ENCODE data around the gene FREY1. TPM values are rescaled to one million over a fixed set of nuclear protein-coding genes. Genes with fewer than 3 reads are reported as not detected.

The FREY1 gene
- total and polyA plus RNA-seq, 9 of the 15 experiments (the other 6 are each of a cell fraction or from before 2014, with no cell fraction given): 0.25 to 1.5 (median 1.1) TPM; not detected in 5

DNA sequence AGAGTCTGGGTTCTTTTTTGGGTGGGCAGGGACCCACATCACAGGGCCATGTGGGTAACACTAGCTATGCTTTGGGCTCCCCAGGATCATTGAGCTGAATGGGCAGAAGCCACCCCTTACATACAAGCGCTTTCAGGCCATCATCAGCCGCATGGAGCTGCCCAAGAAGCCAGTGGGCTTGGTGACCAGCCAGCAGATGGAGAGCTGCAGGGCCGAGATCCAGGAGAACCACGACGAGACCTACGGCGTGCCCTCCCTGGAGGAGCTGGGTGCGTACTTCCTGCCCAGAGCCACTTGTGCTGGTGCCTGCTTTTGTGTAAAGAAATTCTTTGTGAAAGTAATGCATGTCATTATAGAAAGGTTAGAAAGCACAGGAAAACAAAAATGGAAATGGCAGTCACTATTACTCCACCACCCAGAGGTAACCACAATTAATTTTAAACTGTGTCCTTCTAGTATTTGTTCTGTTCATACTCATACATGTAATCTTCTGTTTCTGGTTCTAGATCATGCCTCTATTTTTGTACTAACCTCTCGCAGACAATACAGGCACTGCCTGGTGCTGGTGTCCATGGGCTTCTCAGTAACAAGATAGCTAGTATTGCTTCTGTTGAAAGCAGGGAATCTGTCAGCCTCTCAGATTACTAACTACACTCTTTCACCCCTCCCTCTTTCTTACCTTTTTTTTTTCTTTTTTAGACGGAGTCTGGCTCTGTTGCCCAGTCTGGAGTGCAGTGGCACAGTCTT is 46.1 kb downstream of the FREY1 start:
- H3K79me2 ChIP-seq (ENCODE audit: control insufficient read depth, insufficient read depth, low read length): no peaks in the 10 kb centered on the region
- no peaks in the 10 kb centered on the region for H3K27me3 ChIP-seq (ENCODE audit: control insufficient read depth in 2 of 2, insufficient read depth in 2 of 2, low read length in 2 of 2)
- no peaks in the 10 kb centered on the region for H4K20me1 ChIP-seq (replicated peaks; ENCODE audit: control insufficient read depth, insufficient read depth, low read length)
- peaks cover 0 to 4% of the 10 kb centered on the region in 2 experiments; a peak in 1 of 5 replicates for H3K4me1 ChIP-seq (replicated peaks in 1 of 2; ENCODE audit: control insufficient read depth in 2 of 2, insufficient read depth in 2 of 2, low read length in 2 of 2)
- H2AFZ ChIP-seq (ENCODE audit: low read depth, low read length): no peak overlapping the region
- ATAC-seq (no peak), FAIRE-seq (no peak), DNase-seq (ENCODE audit: extremely low read depth in 1 of 4, low spot score in 3 of 4) (no peak)
- no peak overlapping the region for H3K4me2 ChIP-seq (ENCODE audit: insufficient read depth, low read length)
- CTCF ChIA-PET (ENCODE audit: low intra/inter-chr PET ratio): no interaction called here
- WGBS (ENCODE audit: insufficient coverage, low coverage, missing lambda C conversion rate): 91% methylated on average over 10 of the region's 10 CpGs
- H3K36me3 ChIP-seq (ENCODE audit: control insufficient read depth, insufficient read depth, low read length): peaks cover 81% of the 10 kb centered on the region
- TF ChIP-seq NCOA2 (IDR thresholded peaks at IDR 0.05; ENCODE audit: partially characterized antibody in 2 of 2) (no peak), GATA2 (CRISPR knock-in tag; IDR thresholded peaks at IDR 0.05) (no peak), TEAD4 (IDR thresholded peaks at IDR 0.05; ENCODE audit: low read length) (no peak), TEAD4 (CRISPR knock-in tag; IDR thresholded peaks at IDR 0.05; ENCODE audit: borderline replicate concordance) (no peak), ZNF444 (CRISPR knock-in tag; IDR thresholded peaks at IDR 0.05) (no peak)
- H3K9ac ChIP-seq (ENCODE audit: insufficient read depth in 1 of 2, low read depth in 2 of 2, low read length in 2 of 2): 0 out of 4 replicates have a peak overlapping the region, but pooled peaks of 1 of the 2 experiments have one; percentile 70
- POLR2A ChIA-PET: interaction anchor here (0.6 to 4.5 kb wide), 5 partner anchors 10 to 630 kb away, joined by 3 to 21 read pairs (median 5); partner anchors contain the start of gene CRY2
- intact Hi-C loops (cut with micrococcal nuclease) (no loop called here), in situ Hi-C loops (cut with MboI) (no loop called here)
- no peak overlapping the region for H3K27ac ChIP-seq (ENCODE audit: extremely low read depth, low read depth, low read length)
- no peaks in the 10 kb centered on the region for H3K9me3 ChIP-seq (replicated peaks; ENCODE audit: control insufficient read depth, insufficient read depth, low read depth, low read length)
- no peak overlapping the region for H3K4me3 ChIP-seq
- no peaks in the 10 kb centered on the region for H3K9me1 ChIP-seq (ENCODE audit: control insufficient read depth, insufficient read depth, low read length)
- no TSS peak for BruUV-seq (replicated peaks)

DNA sequence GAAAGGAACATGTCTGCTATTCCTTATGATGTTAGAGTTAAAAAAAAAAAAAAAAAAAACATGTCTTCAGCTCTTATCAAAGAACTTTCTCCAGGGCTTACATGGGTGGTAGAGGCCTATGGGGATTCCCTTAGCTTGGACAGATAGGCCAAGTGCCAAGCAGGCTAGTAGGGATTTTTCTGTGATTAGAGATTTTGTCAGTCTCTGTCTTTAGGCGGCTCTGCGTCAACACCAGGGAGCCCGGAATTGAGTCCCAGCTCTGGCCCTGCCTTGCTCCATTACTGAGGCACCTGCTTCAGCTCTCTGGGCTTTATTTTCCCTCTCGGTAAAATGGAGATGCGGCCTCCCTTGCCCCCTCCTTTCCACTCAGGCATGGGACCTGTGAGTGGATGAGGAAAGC is 46.7 kb downstream of the FREY1 start:
- H3K9me3 ChIP-seq (replicated peaks; ENCODE audit: control insufficient read depth, insufficient read depth, low read depth, low read length): no peaks in the 10 kb centered on the region
- no peaks in the 10 kb centered on the region for H4K20me1 ChIP-seq (replicated peaks; ENCODE audit: control insufficient read depth, insufficient read depth, low read length)
- no peak overlapping the region for H3K9ac ChIP-seq (ENCODE audit: insufficient read depth in 1 of 2, low read depth in 2 of 2, low read length in 2 of 2)
- H3K27me3 ChIP-seq (ENCODE audit: control insufficient read depth in 2 of 2, insufficient read depth in 2 of 2, low read length in 2 of 2): no peaks in the 10 kb centered on the region
- no peak for FAIRE-seq
- H3K36me3 ChIP-seq (ENCODE audit: control insufficient read depth, insufficient read depth, low read length): peaks cover 83% of the 10 kb centered on the region
- no TSS peak for BruUV-seq (replicated peaks)
- intact Hi-C loops (cut with micrococcal nuclease) (no loop called here), in situ Hi-C loops (cut with MboI) (no loop called here)
- ATAC-seq: no peak
- H3K79me2 ChIP-seq (ENCODE audit: control insufficient read depth, insufficient read depth, low read length): no peaks in the 10 kb centered on the region
- H3K4me3 ChIP-seq: no peak overlapping the region
- DNase-seq (ENCODE audit: extremely low read depth in 1 of 4, low spot score in 3 of 4): no peak
- no peaks in the 10 kb centered on the region for H3K9me1 ChIP-seq (ENCODE audit: control insufficient read depth, insufficient read depth, low read length)
- no peak overlapping the region for H2AFZ ChIP-seq (ENCODE audit: low read depth, low read length)
- CTCF ChIA-PET (ENCODE audit: low intra/inter-chr PET ratio): no interaction called here
- no peak for TF ChIP-seq ZNF140 (CRISPR knock-in tag; IDR thresholded peaks at IDR 0.05)
- TF ChIP-seq PHTF2 (CRISPR knock-in tag; IDR thresholded peaks at IDR 0.05): no peak
- no peak for TF ChIP-seq HDAC1 (IDR thresholded peaks at IDR 0.05)
- TF ChIP-seq MED1 (CRISPR knock-in tag; IDR thresholded peaks at IDR 0.05; ENCODE audit: borderline replicate concordance): no peak
- no peak for TF ChIP-seq ZKSCAN3 (CRISPR knock-in tag; IDR thresholded peaks at IDR 0.05)
- TF ChIP-seq ZNF121 (CRISPR knock-in tag; conservative IDR thresholded peaks at IDR 0.05): no peak
- no peak for TF ChIP-seq ELF1 (tag; IDR thresholded peaks at IDR 0.05)
- TF ChIP-seq, protein P1, sequence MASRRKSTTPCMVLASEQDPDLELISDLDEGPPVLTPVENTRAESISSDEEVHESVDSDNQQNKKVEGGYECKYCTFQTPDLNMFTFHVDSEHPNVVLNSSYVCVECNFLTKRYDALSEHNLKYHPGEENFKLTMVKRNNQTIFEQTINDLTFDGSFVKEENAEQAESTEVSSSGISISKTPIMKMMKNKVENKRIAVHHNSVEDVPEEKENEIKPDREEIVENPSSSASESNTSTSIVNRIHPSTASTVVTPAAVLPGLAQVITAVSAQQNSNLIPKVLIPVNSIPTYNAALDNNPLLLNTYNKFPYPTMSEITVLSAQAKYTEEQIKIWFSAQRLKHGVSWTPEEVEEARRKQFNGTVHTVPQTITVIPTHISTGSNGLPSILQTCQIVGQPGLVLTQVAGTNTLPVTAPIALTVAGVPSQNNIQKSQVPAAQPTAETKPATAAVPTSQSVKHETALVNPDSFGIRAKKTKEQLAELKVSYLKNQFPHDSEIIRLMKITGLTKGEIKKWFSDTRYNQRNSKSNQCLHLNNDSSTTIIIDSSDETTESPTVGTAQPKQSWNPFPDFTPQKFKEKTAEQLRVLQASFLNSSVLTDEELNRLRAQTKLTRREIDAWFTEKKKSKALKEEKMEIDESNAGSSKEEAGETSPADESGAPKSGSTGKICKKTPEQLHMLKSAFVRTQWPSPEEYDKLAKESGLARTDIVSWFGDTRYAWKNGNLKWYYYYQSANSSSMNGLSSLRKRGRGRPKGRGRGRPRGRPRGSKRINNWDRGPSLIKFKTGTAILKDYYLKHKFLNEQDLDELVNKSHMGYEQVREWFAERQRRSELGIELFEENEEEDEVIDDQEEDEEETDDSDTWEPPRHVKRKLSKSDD (conservative IDR thresholded peaks at IDR 0.05; ENCODE audit: low read length): no peak
- TF ChIP-seq SIRT6 (IDR thresholded peaks at IDR 0.05; ENCODE audit: low read depth, low read length): no peak
- TF ChIP-seq RAD51 (IDR thresholded peaks at IDR 0.05; ENCODE audit: borderline replicate concordance, low read depth): no peak
- POLR2A ChIA-PET: interaction anchor here (0.7 to 4.5 kb wide), 3 partner anchors 9 to 77 kb away, joined by 3 to 21 read pairs (median 4); no protein-coding TSS in a partner anchor
- peaks cover 0 to 4% of the 10 kb centered on the region in 2 experiments; a peak in 1 of 5 replicates for H3K4me1 ChIP-seq (replicated peaks in 1 of 2; ENCODE audit: control insufficient read depth in 2 of 2, insufficient read depth in 2 of 2, low read length in 2 of 2)
- no peak overlapping the region for H3K27ac ChIP-seq (ENCODE audit: extremely low read depth, low read depth, low read length)
- no peak overlapping the region for H3K4me2 ChIP-seq (ENCODE audit: insufficient read depth, low read length)
- whole genome bisulfite sequencing (ENCODE audit: insufficient coverage, low coverage, missing lambda C conversion rate): 93% methylated on average over 5 of the region's 5 CpGs

Measured in K562 (cell line).